PC-3 (cell line): ENCODE results near the gene FBLN7.

Experiments used
- CTCF ChIP-seq: fragments of 300-600 bp; sonication (generic); conservative IDR thresholded peaks from 2 replicates; pipeline ENCODE4 v1.5.1; 2017; ENCODE audit warnings: antibody characterized with exemption, low read depth, mild to moderate bottlenecking, low read length
- EZH2 ChIP-seq: fragments of 300-600 bp; sonication (generic); IDR thresholded peaks from one replicate; pipeline ENCODE4 v1.6.1; 2017; ENCODE audit warnings: antibody characterized with exemption, mild to moderate bottlenecking, low read length; ENCODE audit not compliant: unreplicated experiment
- EZH2phosphoT487 ChIP-seq: fragments of 300-600 bp; sonication (generic); IDR thresholded peaks from 2 replicates; pipeline ENCODE4 v1.6.1; 2018; ENCODE audit warnings: mild to moderate bottlenecking, antibody characterized with exemption, low read length, borderline replicate concordance

GRCh38 chr2:112161431-112162145 lies 23.4 kb downstream of the FBLN7 start:
- TF ChIP-seq EZH2 (no peak), CTCF (no peak), EZH2phosphoT487 (no peak)
